Vagina (tissue), 2 donors: ENCODE data around the gene SHISA5.

ENCODE experiments used
- CTCF ChIP-seq, 3 experiments: fragments of 450-650 bp in 2 of 3; fragments of 200-600 bp in 1 of 3; sonication (generic) in 1 of 3; IDR thresholded peaks; one replicate each; pipeline ENCODE4 v1.5.1; 2017 to 2019; ENCODE audit warnings: antibody characterized with exemption in 3 of 3, mild to moderate bottlenecking in 2 of 3, moderate library complexity in 2 of 3
- POLR2A ChIP-seq, 2 donors: fragments of 450-650 bp; IDR thresholded peaks; one replicate each; pipeline ENCODE4 v1.6.1; 2017; ENCODE audit warnings: antibody characterized with exemption in 2 of 2, mild to moderate bottlenecking in 2 of 2, moderate library complexity in 2 of 2

DNA sequence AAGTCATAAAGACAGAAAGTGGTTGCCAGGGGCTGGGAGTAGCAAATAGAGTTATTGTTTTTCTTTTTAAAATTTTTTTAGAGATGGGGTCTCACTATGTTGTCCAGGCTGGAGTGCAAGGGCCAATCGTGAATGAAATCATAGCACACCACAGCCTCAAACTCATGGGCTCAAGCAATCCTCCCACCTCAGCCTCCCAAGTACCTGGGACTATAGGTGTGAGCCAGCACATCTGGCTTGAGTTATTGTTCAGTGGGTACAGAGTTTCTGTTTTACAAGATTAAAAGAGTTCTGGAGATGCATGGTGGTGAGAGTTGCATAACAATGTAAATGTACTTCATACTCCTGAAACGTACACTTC lies 29.0 kb upstream of the SHISA5 start:
- TF ChIP-seq CTCF (IDR thresholded peaks at IDR 0.05) (no peak), POLR2A (IDR thresholded peaks at IDR 0.05) (no peak)
